Duodenal mucosa (tissue), 2 donors: ENCODE data around the gene CEP85L.
"Not testable (repeated sequence)": the region's sequence is repeated elsewhere in the genome, so short reads cannot be mapped to it uniquely, and the experiment has no call there.

Experiments used
- H3K27ac ChIP-seq: one replicate; pipeline ENCODE4 v1.7.0; 2013; ENCODE audit warnings: low read depth, low read length
- H3K27me3 ChIP-seq, 2 donors: one replicate each; pipeline ENCODE4 v1.7.0; 2013; ENCODE audit warnings: low read length in 2 of 2, control low read depth in 1 of 2; ENCODE audit not compliant: insufficient read depth in 2 of 2, control insufficient read depth in 1 of 2
- H3K36me3 ChIP-seq, 2 donors: one replicate each; pipeline ENCODE4 v1.7.0; 2013; ENCODE audit warnings: low read length in 2 of 2, control low read depth in 1 of 2; ENCODE audit not compliant: insufficient read depth in 2 of 2, control insufficient read depth in 1 of 2
- H3K4me1 ChIP-seq, 2 donors: one replicate each; pipeline ENCODE4 v1.7.0; 2013; ENCODE audit warnings: low read length in 2 of 2, control low read depth in 1 of 2; ENCODE audit not compliant: insufficient read depth in 2 of 2, control insufficient read depth in 1 of 2
- H3K4me3 ChIP-seq, 2 donors: one replicate each; pipeline ENCODE4 v1.7.0; 2013; ENCODE audit warnings: low read length in 2 of 2, low read depth in 1 of 2
- H3K9ac ChIP-seq, 2 donors: one replicate each; pipeline ENCODE4 v1.7.0; 2013; ENCODE audit warnings: low read length in 2 of 2, low read depth in 1 of 2
- H3K9me3 ChIP-seq, 2 donors: one replicate each; pipeline ENCODE4 v1.7.0; 2013; ENCODE audit warnings: low read length in 2 of 2, control low read depth in 1 of 2; ENCODE audit not compliant: control insufficient read depth in 1 of 2

The CEP85L gene

DNA sequence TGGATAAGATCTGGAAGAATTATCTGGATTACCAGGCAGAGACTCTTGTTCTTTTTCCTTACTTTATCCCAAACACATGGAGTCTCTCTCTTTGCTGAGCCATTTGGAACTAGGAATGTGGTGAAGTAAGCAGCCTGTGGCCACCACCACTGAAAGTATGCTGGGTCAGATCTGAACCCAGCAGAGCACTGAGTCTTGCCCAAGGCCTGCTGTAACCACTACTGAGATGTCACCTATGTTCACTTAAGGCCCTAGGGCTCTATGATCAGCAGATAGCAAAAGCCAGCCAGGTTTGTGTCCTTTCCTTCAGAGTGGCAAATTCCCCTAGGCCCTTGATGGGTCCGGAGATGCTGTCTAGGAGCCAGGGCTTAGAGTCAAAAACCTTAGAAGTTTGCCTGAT is 206.6 kb downstream of the CEP85L start:
- Histone ChIP-seq H3K9ac (no peak overlapping the region), H3K4me3 (no peak overlapping the region), H3K9me3 (peaks cover 0 to 23% of the 10 kb centered on the region in 2 donors), H3K27me3 (no peaks in the 10 kb centered on the region), H3K27ac (no peak overlapping the region), H3K36me3 (no peaks in the 10 kb centered on the region), H3K4me1 (no peaks in the 10 kb centered on the region)

DNA sequence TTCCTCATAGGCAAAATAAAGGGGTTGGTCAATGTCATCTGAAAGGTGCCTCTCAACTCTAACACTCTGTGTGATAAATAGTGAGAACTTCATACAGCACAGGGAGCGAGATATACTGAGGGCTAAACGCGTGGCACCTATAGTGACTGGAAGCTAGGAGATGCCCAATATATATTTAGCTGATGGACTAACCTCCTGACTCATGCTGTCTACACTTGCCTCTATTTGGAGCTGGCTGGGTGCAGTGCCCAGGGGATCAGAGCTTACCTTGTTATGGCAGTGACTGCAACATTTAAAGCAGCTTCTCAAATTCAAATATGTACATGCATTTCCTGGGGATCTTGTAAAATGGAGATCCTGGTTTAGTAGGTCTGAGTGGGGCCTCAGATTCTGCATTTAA is 214.9 kb downstream of the CEP85L start:
- Histone ChIP-seq H3K4me1 (no peaks in the 10 kb centered on the region), H3K27me3 (no peaks in the 10 kb centered on the region), H3K9me3 (no peaks in the 10 kb centered on the region), H3K9ac (no peak overlapping the region), H3K27ac (no peak overlapping the region), H3K36me3 (no peaks in the 10 kb centered on the region), H3K4me3 (no peak overlapping the region)

DNA sequence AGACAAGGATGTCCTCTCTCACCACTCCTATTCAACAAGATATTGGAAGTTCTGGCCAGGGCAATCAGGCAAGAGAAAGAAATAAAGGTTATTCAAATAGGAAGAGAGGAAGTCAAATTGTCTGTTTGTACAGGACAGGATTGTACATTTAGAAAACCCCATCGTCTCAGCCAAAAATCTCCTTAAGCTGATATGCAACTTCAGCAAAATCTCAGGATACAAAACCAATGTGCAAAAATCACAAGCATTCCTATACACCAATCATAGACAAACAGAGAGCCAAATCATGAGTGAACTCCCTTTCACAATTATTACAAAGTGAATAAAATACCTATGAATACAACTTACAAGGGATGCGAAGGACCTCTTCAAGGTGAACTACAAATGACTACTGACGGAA is 217.2 kb downstream of the CEP85L start:
- not testable (repeated sequence) for H3K27ac ChIP-seq, H3K27me3 ChIP-seq, H3K4me3 ChIP-seq, H3K9ac ChIP-seq, H3K4me1 ChIP-seq, H3K9me3 ChIP-seq, H3K36me3 ChIP-seq

DNA sequence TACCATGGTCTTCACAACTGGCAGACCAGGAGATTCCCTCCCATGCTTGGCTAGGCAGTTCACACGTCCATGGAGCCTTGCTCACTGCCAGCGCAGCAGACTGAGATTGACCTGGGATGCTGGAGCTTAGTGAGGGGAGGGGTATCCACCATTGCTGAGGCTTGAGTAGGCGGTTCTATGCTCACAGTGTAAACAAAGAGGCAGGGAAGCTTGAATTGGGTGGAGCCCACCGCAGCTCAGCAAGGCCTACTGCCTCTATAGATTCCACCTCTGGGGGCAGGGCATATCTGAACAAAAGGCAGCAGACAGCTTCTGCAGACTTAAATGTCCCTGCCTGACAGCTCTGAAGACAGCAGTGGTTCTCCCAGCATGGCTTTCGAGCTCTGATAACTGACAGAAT is 230.1 kb downstream of the CEP85L start:
- H3K9me3 ChIP-seq, H3K36me3 ChIP-seq, H3K27me3 ChIP-seq, H3K27ac ChIP-seq, H3K4me1 ChIP-seq, H3K4me3 ChIP-seq, H3K9ac ChIP-seq: not testable (repeated sequence)

DNA sequence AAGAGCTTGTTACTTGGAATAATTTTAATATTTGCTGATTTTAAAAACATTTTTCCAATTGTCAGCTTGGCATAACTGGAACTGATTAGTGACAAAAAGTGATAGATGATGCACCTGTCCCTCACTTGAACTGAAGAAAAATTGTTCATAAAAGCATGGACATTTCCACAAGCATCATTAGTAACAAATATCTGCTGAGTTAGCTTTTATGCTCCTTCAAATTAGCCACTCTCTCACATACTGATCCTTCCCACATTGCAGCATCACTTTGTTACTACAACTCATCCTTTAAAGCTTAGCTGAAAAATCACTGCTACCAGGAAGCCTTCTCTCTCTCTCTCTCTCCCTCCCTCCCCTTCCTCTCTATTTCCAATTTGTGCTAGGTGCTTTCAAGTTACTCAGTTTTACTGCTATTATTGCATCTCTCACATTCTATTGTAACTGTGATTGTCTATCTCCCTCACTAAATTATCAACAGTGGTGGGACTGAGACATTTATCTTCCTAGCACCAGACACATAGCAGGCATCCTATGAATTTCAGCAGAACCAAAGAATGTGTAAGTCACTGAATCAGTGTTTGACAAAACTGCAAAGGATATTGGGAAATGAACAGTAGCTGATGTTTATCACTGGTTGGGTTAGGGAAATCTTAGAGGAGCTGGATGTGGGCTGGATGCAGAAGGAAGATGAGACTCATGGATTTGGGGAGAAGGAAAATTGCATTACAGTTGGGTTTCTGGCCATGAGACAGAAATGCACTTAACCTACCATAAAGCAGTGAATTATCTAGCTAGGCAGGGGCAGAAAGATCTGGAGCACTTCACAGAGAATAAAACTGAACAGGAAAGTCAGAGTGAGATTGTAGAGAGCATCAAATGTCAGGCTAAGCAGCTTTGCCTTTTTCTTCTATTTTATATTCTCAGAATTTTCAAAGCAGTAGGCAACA is 231.7 kb downstream of the CEP85L start:
- Histone ChIP-seq H3K27ac (no peak overlapping the region), H3K9me3 (no peaks in the 10 kb centered on the region)

More for the DNA sequence above, 231.7 kb downstream of the CEP85L start:
- Histone ChIP-seq H3K36me3 (no peaks in the 10 kb centered on the region), H3K9ac (no peak overlapping the region), H3K4me1 (no peaks in the 10 kb centered on the region), H3K27me3 (no peaks in the 10 kb centered on the region), H3K4me3 (no peak overlapping the region)
